GM21381 (cell line): Measurements from ENCODE around the gene MFAP2.
"Not testable (repeated sequence)": the region's sequence is repeated elsewhere in the genome, so short reads cannot be mapped to it uniquely, and the experiment has no call there.

Experiments
- ATAC-seq: cut with Tn5 transposase; IDR thresholded peaks from one replicate; pipeline ENCODE4 v1.9.1; 2021; ENCODE audit warnings: mild to moderate bottlenecking, moderate library complexity; ENCODE audit not compliant: unreplicated experiment

MFAP2 gene

GRCh38 chr1:16965486-16966067 lies 14.8 kb downstream of the MFAP2 start:
- no peak for ATAC-seq

- not testable (repeated sequence) for ATAC-seq
Measured at GRCh38 chr1:16964169-16964568, 16.3 kb downstream of the MFAP2 start.

- no peak for ATAC-seq
Measured at GRCh38 chr1:16961297-16962133, 18.9 kb downstream of the MFAP2 start.

GRCh38 chr1:16960560-16961296 lies 19.7 kb downstream of the MFAP2 start:
- peak; percentile 76 for ATAC-seq

- no peak for ATAC-seq
Measured at GRCh38 chr1:16958475-16958874, 21.9 kb downstream of the MFAP2 start.

GRCh38 chr1:16957731-16958130 lies 22.7 kb downstream of the MFAP2 start:
- no peak for ATAC-seq

- no peak for ATAC-seq
Measured at GRCh38 chr1:16956775-16957174, 23.6 kb downstream of the MFAP2 start.

GRCh38 chr1:16955186-16955585 lies 25.2 kb downstream of the MFAP2 start:
- no peak for ATAC-seq

- ATAC-seq, result no peak
Measured at GRCh38 chr1:16954579-16954978, 25.8 kb downstream of the MFAP2 start.

GRCh38 chr1:16952376-16952775 lies 28.0 kb downstream of the MFAP2 start:
- not testable (repeated sequence) for ATAC-seq

GRCh38 chr1:16949026-16949425 lies 31.4 kb downstream of the MFAP2 start:
- ATAC-seq, result not testable (repeated sequence)

- ATAC-seq, result not testable (repeated sequence)
Measured at GRCh38 chr1:16948282-16948891, 32.0 kb downstream of the MFAP2 start.

- ATAC-seq, result no peak
Measured at GRCh38 chr1:16946646-16947045, 33.8 kb downstream of the MFAP2 start.

- not testable (repeated sequence) for ATAC-seq
Measured at GRCh38 chr1:16946185-16946584, 34.2 kb downstream of the MFAP2 start.

- ATAC-seq, result not testable (repeated sequence)
Measured at GRCh38 chr1:16945512-16945911, 34.9 kb downstream of the MFAP2 start.

- ATAC-seq, result no peak
Measured at GRCh38 chr1:16944038-16944437, 36.4 kb downstream of the MFAP2 start.

- ATAC-seq, result not testable (repeated sequence)
Measured at GRCh38 chr1:16939386-16940180, 40.8 kb downstream of the MFAP2 start.

GRCh38 chr1:16938351-16939321 lies 41.8 kb downstream of the MFAP2 start:
- ATAC-seq, result no peak

- ATAC-seq, result not testable (repeated sequence)
Measured at GRCh38 chr1:16936580-16936979, 43.8 kb downstream of the MFAP2 start.
